Thymus (tissue), 11 donors: ENCODE measurements around the gene MPV17L. TPM values are rescaled to one million over a fixed set of nuclear protein-coding genes. Genes with fewer than 3 reads are reported as not detected.
"Not testable (repeated sequence)": the region's sequence is repeated elsewhere in the genome, so short reads cannot be mapped to it uniquely, and the experiment has no call there.

ENCODE experiments used
- DNase-seq, 9 donors: peaks; one replicate each; pipeline ENCODE4 v3.0.0-alpha.2; 2013; ENCODE audit warnings: low spot score in 9 of 9, low read depth in 6 of 9, missing footprints in 1 of 9
- H3K27ac ChIP-seq, 2 donors: one replicate each; pipeline ENCODE4 v1.5.1; 2013; ENCODE audit warnings: control low read depth in 1 of 2, low read depth in 1 of 2, low read length in 1 of 2, mild to moderate bottlenecking in 1 of 2, moderate library complexity in 1 of 2
- H3K27me3 ChIP-seq, 2 donors: one replicate each; pipeline ENCODE4 v1.5.1; 2013; ENCODE audit warnings: low read length in 1 of 2; ENCODE audit not compliant: control insufficient read depth in 2 of 2, insufficient read depth in 1 of 2
- H3K36me3 ChIP-seq, 2 donors: one replicate each; pipeline ENCODE4 v1.5.1; 2013; ENCODE audit warnings: low read length in 1 of 2, mild to moderate bottlenecking in 1 of 2, moderate library complexity in 1 of 2; ENCODE audit not compliant: control insufficient read depth in 2 of 2, insufficient read depth in 2 of 2
- H3K4me1 ChIP-seq, 2 donors: one replicate each; pipeline ENCODE4 v1.5.1; 2013; ENCODE audit warnings: low read length in 2 of 2; ENCODE audit not compliant: control insufficient read depth in 2 of 2, insufficient read depth in 2 of 2
- H3K4me3 ChIP-seq, 2 donors: one replicate each; pipeline ENCODE4 v1.5.1; 2013; ENCODE audit warnings: low read length in 2 of 2, control low read depth in 1 of 2, mild to moderate bottlenecking in 1 of 2
- H3K9me3 ChIP-seq, 2 donors: one replicate each; pipeline ENCODE4 v1.5.1; 2013; ENCODE audit warnings: low read length in 1 of 2, mild to moderate bottlenecking in 1 of 2; ENCODE audit not compliant: control insufficient read depth in 2 of 2, insufficient read depth in 1 of 2
- WGBS: extraction: QIAGEN DNeasy Blood & Tissue Kit; methylation state at CpG from one replicate; pipeline ENCODE4 v1.1.7; 2013; 5-methylcytosine and 5-hydroxymethylcytosine counted together
- polyA plus RNA-seq: library from polyadenylated mRNA; stranded (reverse); fragments of 200-250 nt; gene quantifications from one replicate; pipeline ENCODE4 v1.2.3, GENCODE V29; 2013
- total RNA-seq: library from RNA; stranded (reverse); fragments of 120-200 nt; gene quantifications from one replicate; pipeline ENCODE4 v1.2.4, GENCODE V29; 2013
- donor health status: healthy.

The MPV17L gene
- total and polyA plus RNA-seq, 2 donors = 0.38 to 1.7 TPM

- Histone ChIP-seq H3K27ac (no peak overlapping the region), H3K4me1 (no peaks in the 10 kb centered on the region), H3K36me3 (no peaks in the 10 kb centered on the region), H3K4me3 (no peak overlapping the region), H3K27me3 (peaks cover 12 to 25% of the 10 kb centered on the region in 2 donors), H3K9me3 (no peaks in the 10 kb centered on the region)
- no peak for DNase-seq
- 93% methylated on average over 4 of the region's 4 CpGs for WGBS
Measured at GRCh38 chr16:15439521-15439920, 44.0 kb downstream of the MPV17L start.

GRCh38 chr16:15440852-15441251 lies 45.3 kb downstream of the MPV17L start:
- 99% methylated on average over 3 of the region's 3 CpGs for WGBS
- H3K36me3 ChIP-seq = no peaks in the 10 kb centered on the region
- no peaks in the 10 kb centered on the region for H3K4me1 ChIP-seq
- no peak overlapping the region for H3K4me3 ChIP-seq
- peaks cover under 1 to 11% of the 10 kb centered on the region in 2 donors for H3K27me3 ChIP-seq
- no peak overlapping the region for H3K27ac ChIP-seq
- no peaks in the 10 kb centered on the region for H3K9me3 ChIP-seq
- DNase-seq = no peak

- 98% methylated on average over 5 of the region's 5 CpGs for WGBS
- not testable (repeated sequence) for H3K36me3 ChIP-seq, DNase-seq, H3K4me1 ChIP-seq, H3K9me3 ChIP-seq, H3K27ac ChIP-seq, H3K27me3 ChIP-seq, H3K4me3 ChIP-seq
Measured at GRCh38 chr16:15442140-15442539, 46.6 kb downstream of the MPV17L start.

- no peaks in the 10 kb centered on the region for H3K4me1 ChIP-seq
- H3K27ac ChIP-seq = no peak overlapping the region
- H3K36me3 ChIP-seq = no peaks in the 10 kb centered on the region
- no peak for DNase-seq
- no peak overlapping the region for H3K4me3 ChIP-seq
- no peaks in the 10 kb centered on the region for H3K9me3 ChIP-seq
- H3K27me3 ChIP-seq = no peaks in the 10 kb centered on the region
- 98% methylated on average over 4 of the region's 4 CpGs for WGBS
Measured at GRCh38 chr16:15443753-15444152, 48.2 kb downstream of the MPV17L start.

GRCh38 chr16:15444264-15444663 lies 48.7 kb downstream of the MPV17L start:
- Histone ChIP-seq H3K36me3 (no peaks in the 10 kb centered on the region), H3K9me3 (no peaks in the 10 kb centered on the region), H3K27ac (no peak overlapping the region), H3K27me3 (no peaks in the 10 kb centered on the region), H3K4me3 (no peak overlapping the region), H3K4me1 (no peaks in the 10 kb centered on the region)
- no peak for DNase-seq
- WGBS = 98% methylated on average over 3 of the region's 3 CpGs

- H3K27ac ChIP-seq = no peak overlapping the region
Measured at GRCh38 chr16:15445450-15445849, 49.9 kb downstream of the MPV17L start.

GRCh38 chr16:15446901-15447300 lies 51.3 kb downstream of the MPV17L start:
- Histone ChIP-seq H3K4me1 (no peaks in the 10 kb centered on the region), H3K9me3 (no peaks in the 10 kb centered on the region), H3K36me3 (no peaks in the 10 kb centered on the region), H3K4me3 (no peak overlapping the region), H3K27me3 (no peaks in the 10 kb centered on the region), H3K27ac (no peak overlapping the region)
- 95% methylated on average over 5 of the region's 5 CpGs for WGBS
- DNase-seq = no peak

More at GRCh38 chr16:15445450-15445849, 49.9 kb downstream of the MPV17L start:
- WGBS = 94% methylated on average over 1 of the region's 1 CpG
- Histone ChIP-seq H3K36me3 (no peaks in the 10 kb centered on the region), H3K9me3 (no peaks in the 10 kb centered on the region), H3K4me1 (no peaks in the 10 kb centered on the region), H3K27me3 (no peaks in the 10 kb centered on the region), H3K4me3 (no peak overlapping the region)
- no peak for DNase-seq

- 90% methylated on average over 6 of the region's 6 CpGs for WGBS
- Histone ChIP-seq H3K4me3 (no peak overlapping the region), H3K27ac (no peak overlapping the region), H3K36me3 (no peaks in the 10 kb centered on the region), H3K9me3 (no peaks in the 10 kb centered on the region), H3K27me3 (no peaks in the 10 kb centered on the region), H3K4me1 (no peaks in the 10 kb centered on the region)
- DNase-seq = no peak
Measured at GRCh38 chr16:15450624-15451023, 55.1 kb downstream of the MPV17L start.

GRCh38 chr16:15451098-15451731 lies 55.7 kb downstream of the MPV17L start:
- Histone ChIP-seq H3K4me3 (no peak overlapping the region), H3K27me3 (no peaks in the 10 kb centered on the region), H3K36me3 (no peaks in the 10 kb centered on the region), H3K4me1 (no peaks in the 10 kb centered on the region), H3K9me3 (no peaks in the 10 kb centered on the region), H3K27ac (no peak overlapping the region)
- no peak for DNase-seq
- WGBS = 94% methylated on average over 10 of the region's 10 CpGs
